T-helper 2 cell treated with Interferon-gamma antibody and Interleukin-4, amounts not matched to agents 100 ng/mL and 5 ng/mL, for 36 hours (primary cell): Measurements from ENCODE around the gene BSCL2. TPM values are rescaled to one million over a fixed set of nuclear protein-coding genes. Genes with fewer than 3 reads are reported as not detected.
"Not testable (repeated sequence)": the region's sequence is repeated elsewhere in the genome, so short reads cannot be mapped to it uniquely, and the experiment has no call there.

Experiments
- intact Hi-C: fragments of 100-400 bp; cut with micrococcal nuclease; formaldehyde crosslinking; loops from one replicate; pipeline ENCODE4 v1.15.1; 2023
- total RNA-seq: library from RNA; stranded (reverse); gene quantifications from 2 replicates; pipeline ENCODE4 v1.2.3, GENCODE V29; 2022

BSCL2 gene
- total RNA-seq: 26.5 and 28.4 TPM in 2 replicates

GRCh38 chr11:62707277-62707861, at the start of gene BSCL2, which contains the start of gene GNG3:
Gene BSCL2, minus strand, starts transcription at chr11:62707424. Its CDS starts 229 bp downstream, at chr11:62707195.
Gene GNG3, plus strand, starts transcription at chr11:62707676. Its CDS starts 620 bp downstream, at chr11:62708296.
- intact Hi-C loops: loop anchor here (5.0 kb wide), 3 partner anchors 35 to 125 kb away; partner anchors contain the start of genes LBHD1, STX5, TEX54 and TUT1

GRCh38 chr11:62755086-62755615, 47.9 kb upstream of the BSCL2 start:
- intact Hi-C loops: no loop called here

- intact Hi-C loops: loop anchor here (1.0 kb wide), 5 partner anchors 7 to 45 kb away; partner anchors contain the start of genes POLR2G, TAF6L, TMEM179B and TTC9C
Measured at GRCh38 chr11:62753736-62754603, 46.7 kb upstream of the BSCL2 start, which contains the start of gene ZBTB3. Gene ZBTB3, minus strand, starts transcription at chr11:62754160. Its CDS starts 496 bp downstream, at chr11:62753664.

GRCh38 chr11:62752994-62753735, 45.9 kb upstream of the BSCL2 start:
- intact Hi-C loops: loop anchor here (1.0 kb wide), 4 partner anchors 8 to 44 kb away; partner anchors contain the start of genes POLR2G, TMEM179B and TTC9C

GRCh38 chr11:62752177-62752785, 45.1 kb upstream of the BSCL2 start:
- intact Hi-C loops: no loop called here

GRCh38 chr11:62749931-62750330, 42.7 kb upstream of the BSCL2 start:
- intact Hi-C loops: not testable (repeated sequence)

- intact Hi-C loops: no loop called here
Measured at GRCh38 chr11:62747475-62748160, 40.4 kb upstream of the BSCL2 start.

- intact Hi-C loops: loop anchor here (10.0 kb wide), 1 partner anchor 288 kb away; no protein-coding TSS in a partner anchor
Measured at GRCh38 chr11:62737196-62737595, 30.0 kb upstream of the BSCL2 start.

- intact Hi-C loops: loop anchor here (1.0 to 10.0 kb wide), 2 partner anchors 129 to 292 kb away; no protein-coding TSS in a partner anchor
Measured at GRCh38 chr11:62732830-62733229, 25.6 kb upstream of the BSCL2 start.

GRCh38 chr11:62730076-62730475, 22.9 kb upstream of the BSCL2 start:
- intact Hi-C loops: loop anchor here (10.0 kb wide), 1 partner anchor 295 kb away; no protein-coding TSS in a partner anchor

- intact Hi-C loops: loop anchor here (1.0 to 2.0 kb wide), 5 partner anchors 25 to 82 kb away; partner anchors contain the start of genes GANAB, NXF1, POLR2G and TMEM179B
Measured at GRCh38 chr11:62728171-62728988, 21.2 kb upstream of the BSCL2 start, which contains the start of gene TTC9C. Gene TTC9C, plus strand, starts transcription at chr11:62728486. Its CDS starts 363 bp downstream, at chr11:62728849.

GRCh38 chr11:62727872-62728170, 20.6 kb upstream of the BSCL2 start:
- intact Hi-C loops: loop anchor here (1.0 to 2.0 kb wide), 14 partner anchors 19 to 153 kb away; partner anchors contain the start of genes C11orf98, CSKMT, GANAB and MTA2

- intact Hi-C loops: loop anchor here (1.0 to 2.0 kb wide), 9 partner anchors 18 to 154 kb away; partner anchors contain the start of genes C11orf98, CSKMT, MTA2 and TAF6L
Measured at GRCh38 chr11:62727165-62727871, 20.1 kb upstream of the BSCL2 start, which contains the start of gene HNRNPUL2. Gene HNRNPUL2, minus strand, starts transcription at chr11:62727457. Its CDS starts 301 bp downstream, at chr11:62727156.

GRCh38 chr11:62726915-62727164, 19.6 kb upstream of the BSCL2 start:
- intact Hi-C loops: loop anchor here (1.0 to 2.0 kb wide), 9 partner anchors 18 to 154 kb away; partner anchors contain the start of genes C11orf98, CSKMT, MTA2 and TAF6L

GRCh38 chr11:62726156-62726914, 19.1 kb upstream of the BSCL2 start:
- intact Hi-C loops: loop anchor here (2.0 kb wide), 1 partner anchor 62 kb away; the partner anchor contains the start of genes C11orf98 and CSKMT

- intact Hi-C loops: loop anchor here (2.0 kb wide), 1 partner anchor 61 kb away; the partner anchor contains the start of genes C11orf98 and CSKMT
Measured at GRCh38 chr11:62725646-62726045, 18.4 kb upstream of the BSCL2 start.

GRCh38 chr11:62724171-62724570, 16.9 kb upstream of the BSCL2 start:
- intact Hi-C loops: no loop called here
